ENCODE data around the gene S100P. TPM values are rescaled to one million over a fixed set of nuclear protein-coding genes. Genes with fewer than 3 reads are reported as not detected.

The S100P gene
- total and polyA plus RNA-seq, 2 of the 4 experiments (the other 2 are of a cell fraction) = not detected

GRCh38 chr4:6676722-6677558, 16.7 kb upstream of the S100P start (continued):
- no peak for TF ChIP-seq ELK1 (IDR thresholded peaks at IDR 0.05; ENCODE audit: borderline replicate concordance, low read depth, low read length)

- Histone ChIP-seq H2BK120ac (ENCODE audit: low read depth, low read length) (no peak overlapping the region), H3K23ac (ENCODE audit: low read depth, low read length) (no peak overlapping the region), H4K20me1 (ENCODE audit: insufficient read depth, low read length) (peaks cover 12% of the 10 kb centered on the region; the same call in 1 of the 2 replicates), H3K27ac (ENCODE audit: insufficient read depth, low read length) (no peak overlapping the region), H2BK5ac (ENCODE audit: low read depth, low read length, poor library complexity, severe bottlenecking) (no peak overlapping the region), H3K4me1 (ENCODE audit: control insufficient read depth, insufficient read depth, low read length) (peaks cover 10% of the 10 kb centered on the region), H2BK20ac (ENCODE audit: low read depth, low read length) (no peak overlapping the region), H3K9me3 (ENCODE audit: control insufficient read depth, insufficient read depth, low read length) (no peaks in the 10 kb centered on the region; the same call in 1 of the 2 replicates), H3K18ac (ENCODE audit: low read depth, low read length) (no peak overlapping the region), H2AK9ac (replicated peaks; ENCODE audit: low read depth, low read length, poor library complexity) (no peak overlapping the region), H3K4ac (ENCODE audit: low read depth, low read length) (no peak overlapping the region), H2AFZ (replicated peaks; ENCODE audit: low read length, poor library complexity) (no peak overlapping the region), H3K79me1 (ENCODE audit: low read depth in 1 of 2, low read length in 2 of 2) (peaks cover 19 to 32% of the 10 kb centered on the region in 2 experiments; a peak in 3 of 4 replicates), H3K9ac (ENCODE audit: low read depth, low read length) (no peak overlapping the region), H4K91ac (ENCODE audit: insufficient read depth, low read depth, low read length) (no peak overlapping the region), H2AK5ac (ENCODE audit: low read depth, low read length) (no peak overlapping the region), H4K8ac (ENCODE audit: low read depth in 2 of 2, low read length in 2 of 2) (no peak overlapping the region), H3K36me3 (ENCODE audit: control insufficient read depth, insufficient read depth, low read length) (peaks cover 8% of the 10 kb centered on the region), H3K14ac (replicated peaks; ENCODE audit: low read depth, low read length) (no peak overlapping the region), H2BK15ac (ENCODE audit: low read depth, low read length) (no peak overlapping the region), H3K4me2 (ENCODE audit: low read depth, low read length) (no peak overlapping the region), H3K56ac (ENCODE audit: extremely low read depth, insufficient read depth, low read length) (no peak overlapping the region), H3K27me3 (ENCODE audit: control insufficient read depth, insufficient read depth, low read length) (no peaks in the 10 kb centered on the region), H3K4me3 (ENCODE audit: insufficient read depth, low read depth, low read length) (no peak overlapping the region), H4K5ac (ENCODE audit: low read depth, low read length) (no peak overlapping the region), H3K9me1 (ENCODE audit: insufficient read depth, low read length) (peaks cover 19% of the 10 kb centered on the region)
- DNase-seq (no peak), ATAC-seq (ENCODE audit: low read depth) (no peak)
- ChIA-PET CTCF (interaction anchor here (0.6 to 1.3 kb wide), 2 partner anchors 14 to 185 kb away, joined by 3 read pairs; partner anchors contain the start of gene S100P), POLR2A (ENCODE audit: unreplicated experiment) (no interaction called here)
- intact Hi-C loops (cut with micrococcal nuclease) = no loop called here
- 86% methylated on average over 4 of the region's 10 CpGs; no CpG with 5 or more reads in 1 of the 2 experiments for WGBS, 2 experiments (ENCODE audit: extremely low coverage in 2 of 2, insufficient read length in 1 of 2)
- no TSS peak for BruUV-seq (replicated peaks)
- in situ Hi-C loops (cut with MboI; ENCODE audit: low sequenced_read_pairs) = no loop called here
- TF ChIP-seq CEBPB (IDR thresholded peaks at IDR 0.05; ENCODE audit: low read depth, low read length) = no peak
- TF ChIP-seq MXI1 (IDR thresholded peaks at IDR 0.05; ENCODE audit: borderline replicate concordance, low read depth, low read length) = no peak
- no peak for TF ChIP-seq SMC3 (IDR thresholded peaks at IDR 0.05; ENCODE audit: low read depth, low read length)
- no peak for TF ChIP-seq BHLHE40 (IDR thresholded peaks at IDR 0.05; ENCODE audit: low read depth, low read length)
- no peak for TF ChIP-seq RAD21 (IDR thresholded peaks at IDR 0.05; ENCODE audit: low read length)
- no peak for TF ChIP-seq RFX5 (IDR thresholded peaks at IDR 0.05; ENCODE audit: low read depth, low read length)
- TF ChIP-seq CHD1 (IDR thresholded peaks at IDR 0.05; ENCODE audit: low read depth, low read length) = no peak
- no peak for TF ChIP-seq NFE2L2 (IDR thresholded peaks at IDR 0.05; ENCODE audit: low read depth, low read length)
- no peak for TF ChIP-seq USF2 (IDR thresholded peaks at IDR 0.05; ENCODE audit: low read depth, low read length)
- no peak for TF ChIP-seq MAFK (IDR thresholded peaks at IDR 0.05; ENCODE audit: low read depth, low read length)
- no peak for TF ChIP-seq MAZ (IDR thresholded peaks at IDR 0.05; ENCODE audit: borderline replicate concordance, low read depth, low read length)
- TF ChIP-seq POLR2A (IDR thresholded peaks at IDR 0.05; ENCODE audit: low read depth, low read length) = no peak
- dilution Hi-C loops (cut with HindIII; ENCODE audit: low sequenced_read_pairs, unreplicated experiment) = no loop called here
Measured at GRCh38 chr4:6680372-6681034, 13.2 kb upstream of the S100P start.
